NCI-H82 (cell line): Measurements from ENCODE around the gene NPLOC4.
A peak's percentile ranks its signal among the peaks of the same experiment; 100 is the strongest.
"Not testable (repeated sequence)": the region's sequence is repeated elsewhere in the genome, so short reads cannot be mapped to it uniquely, and the experiment has no call there.

Source experiments
- DNase-seq: peaks from one replicate; lab custom pipeline; 2025; lab: John Stamatoyannopoulos, UW

The NPLOC4 gene

GRCh38 chr17:81635431-81635830 is 1.5 kb downstream of the NPLOC4 start:
- no peak for DNase-seq

GRCh38 chr17:81631482-81631881 is 5.4 kb downstream of the NPLOC4 start:
- no peak for DNase-seq

GRCh38 chr17:81630274-81630673 is 6.6 kb downstream of the NPLOC4 start:
- DNase-seq: no peak

GRCh38 chr17:81621494-81622130 is 15.3 kb downstream of the NPLOC4 start:
- DNase-seq: no peak

- DNase-seq: not testable (repeated sequence)
These were observed 18.6 kb downstream of the NPLOC4 start for GRCh38 chr17:81618307-81618706.

- no peak for DNase-seq
These were observed 20.0 kb downstream of the NPLOC4 start for GRCh38 chr17:81616877-81617276.

GRCh38 chr17:81615401-81615930 is 21.4 kb downstream of the NPLOC4 start:
- no peak for DNase-seq

- no peak for DNase-seq
These were observed 24.5 kb downstream of the NPLOC4 start for GRCh38 chr17:81612172-81612970.

- DNase-seq: no peak
These were observed 27.2 kb downstream of the NPLOC4 start for GRCh38 chr17:81609541-81610311.

GRCh38 chr17:81608605-81609004 is 28.3 kb downstream of the NPLOC4 start:
- no peak for DNase-seq

GRCh38 chr17:81608082-81608481 is 28.8 kb downstream of the NPLOC4 start:
- no peak for DNase-seq

- DNase-seq: no peak
These were observed 29.5 kb downstream of the NPLOC4 start for GRCh38 chr17:81607431-81607830.

GRCh38 chr17:81603846-81604610 is 32.9 kb downstream of the NPLOC4 start:
- DNase-seq: no peak

GRCh38 chr17:81601525-81602120 is 35.3 kb downstream of the NPLOC4 start:
- peak; percentile 69 for DNase-seq

GRCh38 chr17:81599719-81600486 is 37.0 kb downstream of the NPLOC4 start:
- DNase-seq: no peak

- DNase-seq: no peak
These were observed 43.6 kb downstream of the NPLOC4 start for GRCh38 chr17:81593105-81593871.

- DNase-seq: no peak
These were observed 44.9 kb downstream of the NPLOC4 start for GRCh38 chr17:81591971-81592370.

- DNase-seq: no peak
These were observed 46.8 kb downstream of the NPLOC4 start for GRCh38 chr17:81590121-81590520.

GRCh38 chr17:81589612-81590011 is 47.3 kb downstream of the NPLOC4 start:
- no peak for DNase-seq

- DNase-seq: no peak
These were observed 50.8 kb downstream of the NPLOC4 start for GRCh38 chr17:81586096-81586495.
